Heart left ventricle (tissue), 13 donors: ENCODE measurements around the gene PRKG2.

Experiments used
- POLR2A ChIP-seq, 2 donors: fragments of 450-650 bp; IDR thresholded peaks; one replicate each; pipeline ENCODE4 v1.6.1; 2017; ENCODE audit warnings: antibody characterized with exemption in 2 of 2, mild to moderate bottlenecking in 2 of 2, moderate library complexity in 2 of 2
- TF ChIP-seq, protein P1 (sequence below), 12 donors: fragments of 200-600 bp; sonication (generic) in 4 of 12; IDR thresholded peaks; one replicate each; pipeline versions ENCODE4 v1.5.0 to v1.8.0; 2018 to 2022; ENCODE audit warnings: antibody characterized with exemption in 12 of 12, mild to moderate bottlenecking in 5 of 12
- donor health status: ischemic (EF 13 %, LVEDD 7.1; RV severe dilation, severe dysfunction).
- donor health status: DM: no; HTN: yes; CAD: no.
- donor health status: DM: no; HTN: no; CAD: no.
- donor health status: ischemic (EF 25% LVEDD 6.9; RV normal size, moderate dysfunction).
- donor health status: ischemic (EF 25% LVEDD 5.7; RV mildly dilated, moderate dysfunction).
- donor health status: ischemic (EF 35%, LVEDD 5.7; RV mildly dilated, moderate dysfunction).
- donor health status: nonischemic (EF 11% LVEDD 7.7; RV severe dilation, severe dysfunction).
- donor health status: DM: yes; HTN: yes; CAD: no.
- donor health status: PGD.
- donor health status: ischemic (EF 29% LVEDD 5.4; RV normal size, mild dysfunction).
- donor health status: nonischemic (EF 23%, LVEDD 6.1; RV moderate dilation, normal function).

DNA sequence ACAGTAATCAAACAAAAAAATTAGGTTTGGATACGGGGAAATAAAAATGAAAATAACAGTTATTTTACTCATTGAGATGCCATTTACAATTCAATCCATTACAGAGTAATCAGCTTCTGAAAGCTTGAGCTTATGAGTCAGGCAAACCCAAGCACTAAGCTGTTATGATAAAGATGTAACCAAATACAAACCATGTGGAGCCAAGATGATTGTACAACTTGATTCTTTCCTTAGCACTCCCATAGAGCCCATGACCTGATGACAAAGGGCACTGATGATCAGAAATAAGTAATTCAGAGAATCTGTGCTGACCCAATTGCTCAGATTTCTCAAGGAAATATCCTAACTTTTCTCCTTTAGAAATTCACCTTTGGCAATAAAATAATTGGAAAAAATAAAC, 40.5 kb upstream of the PRKG2 start:
- no peak for TF ChIP-seq POLR2A (IDR thresholded peaks at IDR 0.05)
- TF ChIP-seq, protein P1, sequence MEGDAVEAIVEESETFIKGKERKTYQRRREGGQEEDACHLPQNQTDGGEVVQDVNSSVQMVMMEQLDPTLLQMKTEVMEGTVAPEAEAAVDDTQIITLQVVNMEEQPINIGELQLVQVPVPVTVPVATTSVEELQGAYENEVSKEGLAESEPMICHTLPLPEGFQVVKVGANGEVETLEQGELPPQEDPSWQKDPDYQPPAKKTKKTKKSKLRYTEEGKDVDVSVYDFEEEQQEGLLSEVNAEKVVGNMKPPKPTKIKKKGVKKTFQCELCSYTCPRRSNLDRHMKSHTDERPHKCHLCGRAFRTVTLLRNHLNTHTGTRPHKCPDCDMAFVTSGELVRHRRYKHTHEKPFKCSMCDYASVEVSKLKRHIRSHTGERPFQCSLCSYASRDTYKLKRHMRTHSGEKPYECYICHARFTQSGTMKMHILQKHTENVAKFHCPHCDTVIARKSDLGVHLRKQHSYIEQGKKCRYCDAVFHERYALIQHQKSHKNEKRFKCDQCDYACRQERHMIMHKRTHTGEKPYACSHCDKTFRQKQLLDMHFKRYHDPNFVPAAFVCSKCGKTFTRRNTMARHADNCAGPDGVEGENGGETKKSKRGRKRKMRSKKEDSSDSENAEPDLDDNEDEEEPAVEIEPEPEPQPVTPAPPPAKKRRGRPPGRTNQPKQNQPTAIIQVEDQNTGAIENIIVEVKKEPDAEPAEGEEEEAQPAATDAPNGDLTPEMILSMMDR (IDR thresholded peaks at IDR 0.05), result no peak
